Erythroblast (primary cell): ENCODE results near the gene TF.

Experiments used
- GATA1 ChIP-seq: IDR thresholded peaks from 2 replicates; pipeline ENCODE4 v1.6.1; 2011; ENCODE audit warnings: low read depth, mild to moderate bottlenecking, control low read depth, low read length, moderate library complexity
- POLR2A ChIP-seq: IDR thresholded peaks from 2 replicates; pipeline ENCODE4 v1.6.1; 2011; ENCODE audit warnings: mild to moderate bottlenecking, low read length

DNA sequence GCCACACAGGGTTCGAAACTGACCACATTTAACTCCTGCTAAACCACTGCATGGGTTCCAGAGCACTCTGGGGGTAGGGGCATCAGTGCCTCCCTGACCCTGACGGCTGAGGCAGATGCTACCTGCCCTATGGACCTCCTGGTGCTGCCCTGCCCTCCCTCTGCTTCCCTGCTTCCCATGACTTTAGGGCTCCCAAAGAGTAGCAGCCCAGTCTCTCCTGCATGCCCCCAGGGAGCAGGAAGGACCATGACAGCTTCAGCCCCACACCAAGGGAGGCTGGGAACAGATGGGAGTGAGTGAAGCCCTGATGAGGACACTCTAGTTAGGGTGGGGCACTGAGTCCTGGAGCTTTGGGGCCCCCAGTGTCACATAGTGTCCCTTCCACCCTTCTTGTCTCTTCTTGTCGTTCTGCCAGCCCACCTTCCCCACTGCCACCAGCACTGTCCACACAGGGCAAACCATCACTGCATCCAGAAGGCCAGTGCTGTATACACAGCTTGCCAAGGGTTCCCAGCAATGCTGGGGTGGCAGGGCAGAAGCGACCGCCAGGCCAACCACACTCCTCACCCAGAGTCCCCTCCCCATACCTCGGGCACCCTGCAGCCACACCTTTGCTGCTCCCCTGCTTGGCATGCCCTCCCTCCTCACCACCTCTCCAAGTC, 90.4 kb downstream of the TF start:
- TF ChIP-seq POLR2A (no peak), GATA1 (no peak)
